HepG2 (cell line): Measurements from ENCODE around the gene PAPOLA. TPM values are rescaled to one million over a fixed set of nuclear protein-coding genes. Genes with fewer than 3 reads are reported as not detected.

Experiments
- ATAC-seq: fragments of 200-7000 bp; cut with Tn5 transposase; 3 replicates; pipeline ENCODE4 v1.9.1; 2020; ENCODE audit warnings: mild to moderate bottlenecking, moderate library complexity
- BruUV-seq: library from RNA; stranded (reverse); fragments of 400-500 nt; replicated peaks from 2 replicates; lab custom pipeline; 2021; lab: Mats Ljungman, UMichigan
- CTCF ChIA-PET: fragments of 300-600 bp; formaldehyde crosslinking; extraction: SDS; loops from one replicate; lab custom pipeline; 2021; ENCODE audit warnings: low total read pairs, inconsistent platforms, low intra/inter-chr PET ratio; lab: Yijun Ruan, JAX
- POLR2A ChIA-PET: fragments of 350-600 bp; sonication (Branson Sonifier 250); formaldehyde crosslinking; loops from one replicate; lab custom pipeline; 2020; ENCODE audit warnings: antibody characterized with exemption, inconsistent platforms; lab: Yijun Ruan, JAX
- DNase-seq: peaks from one replicate; pipeline ENCODE4 v3.0.0-alpha.2; 2015; ENCODE audit warnings: low spot score
- FAIRE-seq: peaks from 3 replicates; lab custom pipeline; 2011; peaks lifted over from hg19 to GRCh38; lab: Jason Lieb, UNC
- H2AFZ ChIP-seq: one replicate; pipeline ENCODE4 v1.6.1; 2011; ENCODE audit warnings: low read length, inconsistent platforms
- H3K27ac ChIP-seq: fragments of 300-600 bp; 3 replicates; pipeline ENCODE4 v1.8.0; 2011; ENCODE audit warnings: mixed run types, mild to moderate bottlenecking, mixed read lengths, low read length, inconsistent platforms; ENCODE audit not compliant: insufficient read depth; ENCODE audit errors: extremely low read length
- H3K27me3 ChIP-seq, 2 experiments: fragments of 200-600 bp in 1 of 2; 2 replicates in 1 of 2; 3 replicates in 1 of 2; pipeline versions ENCODE4 v1.6.0 to v1.8.0; 2011; ENCODE audit warnings: low read length in 2 of 2, mild to moderate bottlenecking in 2 of 2, moderate library complexity in 2 of 2, inconsistent platforms in 1 of 2; ENCODE audit not compliant: insufficient read depth in 2 of 2, control insufficient read depth in 1 of 2
- H3K36me3 ChIP-seq, 2 experiments: fragments of 200-600 bp in 1 of 2; replicated peaks in 1 of 2; 2 replicates in 1 of 2; 3 replicates in 1 of 2; pipeline versions ENCODE4 v1.5.1 to v1.8.0; 2011; ENCODE audit warnings: low read length in 2 of 2, inconsistent platforms in 1 of 2; ENCODE audit not compliant: insufficient read depth in 2 of 2, control insufficient read depth in 1 of 2
- H3K4me1 ChIP-seq: 2 replicates; pipeline ENCODE4 v1.5.1; 2012; ENCODE audit warnings: low read length, inconsistent platforms; ENCODE audit not compliant: insufficient read depth
- H3K4me2 ChIP-seq: 2 replicates; pipeline ENCODE4 v1.6.0; 2011; ENCODE audit warnings: low read depth, low read length, inconsistent platforms
- H3K4me3 ChIP-seq, 3 experiments: fragments of 200-600 bp in 1 of 3; sonication (generic), shearing (Covaris generic) in 1 of 3; replicated peaks in 1 of 3; 2 replicates each; pipeline ENCODE4 v1.5.1; 2011 to 2016; ENCODE audit warnings: low read length in 3 of 3, inconsistent platforms in 2 of 3, low read depth in 2 of 3, mild to moderate bottlenecking in 2 of 3, control low read depth in 1 of 3, mixed read lengths in 1 of 3; ENCODE audit not compliant: insufficient read depth in 1 of 3
- H3K79me2 ChIP-seq: one replicate; pipeline ENCODE4 v1.6.1; 2011; ENCODE audit warnings: low read length, inconsistent platforms; ENCODE audit not compliant: insufficient read depth
- H3K9ac ChIP-seq: 2 replicates; pipeline ENCODE4 v1.6.0; 2011; ENCODE audit warnings: mild to moderate bottlenecking, low read depth, low read length, inconsistent platforms; ENCODE audit not compliant: insufficient read depth
- H3K9me3 ChIP-seq: 2 replicates; pipeline ENCODE4 v1.5.1; 2012; ENCODE audit warnings: mild to moderate bottlenecking, low read length
- H4K20me1 ChIP-seq: 2 replicates; pipeline ENCODE4 v1.6.0; 2011; ENCODE audit warnings: inconsistent platforms, mild to moderate bottlenecking, low read length, moderate library complexity; ENCODE audit not compliant: insufficient read depth
- DNMT1 ChIP-seq: sonication (generic); formaldehyde crosslinking; IDR thresholded peaks from 2 replicates; pipeline ENCODE4 v1.5.1; 2020; ENCODE audit warnings: mild to moderate bottlenecking, missing genetic modification reagents
- GABPA ChIP-seq, 2 experiments: IDR thresholded peaks; 2 replicates each; pipeline ENCODE4 v1.6.1; 2011 to 2016; ENCODE audit warnings: low read depth in 2 of 2, low read length in 1 of 2, missing biosample characterization in 1 of 2, missing genetic modification characterization in 1 of 2
- GPBP1L1 ChIP-seq: sonication (generic); formaldehyde crosslinking; IDR thresholded peaks from 2 replicates; pipeline ENCODE4 v1.5.0; 2020; ENCODE audit warnings: mild to moderate bottlenecking, missing genetic modification reagents
- KDM5A ChIP-seq: fragments of 200-600 bp; sonication (generic); IDR thresholded peaks from 2 replicates; pipeline ENCODE4 v1.7.0; 2018; ENCODE audit warnings: antibody characterized with exemption, mild to moderate bottlenecking, low read length, borderline replicate concordance
- MIER3 ChIP-seq: IDR thresholded peaks from 2 replicates; pipeline ENCODE4 v1.6.1; 2016; ENCODE audit warnings: missing compliant biosample characterization, borderline replicate concordance
- NFIC ChIP-seq: IDR thresholded peaks from 2 replicates; pipeline ENCODE4 v1.6.1; 2012; ENCODE audit warnings: mild to moderate bottlenecking, low read length, inconsistent platforms
- SETDB1 ChIP-seq: sonication (generic); formaldehyde crosslinking; IDR thresholded peaks from 2 replicates; pipeline ENCODE4 v1.5.1; 2020; ENCODE audit warnings: missing genetic modification reagents, mild to moderate bottlenecking, borderline replicate concordance
- SRSF9 ChIP-seq: fragments of 200-400 bp; formaldehyde crosslinking; IDR thresholded peaks from 2 replicates; pipeline ENCODE4 v1.6.1; 2018; ENCODE audit warnings: borderline replicate concordance, mild to moderate bottlenecking, low read depth, low read length; ENCODE audit not compliant: insufficient read depth, poor library complexity, severe bottlenecking
- TARDBP ChIP-seq: sonication (generic); formaldehyde crosslinking; IDR thresholded peaks from 2 replicates; pipeline ENCODE4 v1.8.0; 2022; ENCODE audit warnings: mild to moderate bottlenecking, missing genetic modification reagents
- ZNF24 ChIP-seq: fragments of 450-650 bp; IDR thresholded peaks from 2 replicates; pipeline ENCODE4 v1.6.1; 2017; ENCODE audit warnings: antibody characterized with exemption, mild to moderate bottlenecking
- ZNF329 ChIP-seq: sonication (generic); formaldehyde crosslinking; IDR thresholded peaks from 2 replicates; pipeline ENCODE4 v1.9.0; 2021; ENCODE audit warnings: low read depth, mild to moderate bottlenecking, missing genetic modification reagents
- ZNF512B ChIP-seq: sonication (generic); formaldehyde crosslinking; IDR thresholded peaks from 2 replicates; pipeline ENCODE4 v1.5.1; 2020; ENCODE audit warnings: missing genetic modification reagents, mild to moderate bottlenecking, borderline replicate concordance
- ZNF879 ChIP-seq: sonication (generic); formaldehyde crosslinking; IDR thresholded peaks from 2 replicates; pipeline ENCODE4 v1.8.1; 2023; ENCODE audit warnings: missing genetic modification reagents
- ZXDC ChIP-seq: sonication (generic); formaldehyde crosslinking; IDR thresholded peaks from 2 replicates; pipeline ENCODE4 v1.5.0; 2020; ENCODE audit warnings: mild to moderate bottlenecking, missing genetic modification reagents
- WGBS: methylation state at CpG from one replicate; pipeline ENCODE4 v1.1.6; 2017; ENCODE audit warnings: low lambda C conversion rate; 5-methylcytosine and 5-hydroxymethylcytosine counted together
- in situ Hi-C: cut with HindIII; loops from 2 replicates; pipeline ENCODE4 v1.10.0; 2017; ENCODE audit warnings: low pct_unique_long_range_greater_than_20kb; ENCODE audit not compliant: extremely low pct_ligation_motif_present
- intact Hi-C: fragments of 100-400 bp; cut with micrococcal nuclease; formaldehyde crosslinking; loops from one replicate; pipeline ENCODE4 v1.10.0; 2022; ENCODE audit not compliant: unreplicated experiment
- polyA plus RNA-seq, 8 experiments: library from polyadenylated mRNA; depleted of rRNA in 3 of 8; stranded (reverse) in 7 of 8; unstranded in 1 of 8; fragments of >200 nt; fragmentation: Illumina TruSeq in 4 of 8; extraction: Trizol in 4 of 8; gene quantifications; 2 replicates each; pipeline versions ENCODE4 v1.2.1 to v1.2.3, GENCODE V29; 2011 to 2016; ENCODE audit warnings: low read depth in 4 of 8, missing spikeins in 1 of 8, mixed read lengths in 1 of 8; ENCODE audit not compliant: insufficient read depth in 1 of 8
- total RNA-seq, 5 experiments: library from RNA; depleted of rRNA; stranded (reverse); fragments of >200 nt; fragmentation: Illumina TruSeq; extraction: Trizol; gene quantifications; 2 replicates each; pipeline ENCODE4 v1.2.3, GENCODE V29; 2016; ENCODE audit warnings: low read depth in 1 of 5

PAPOLA gene
- total and polyA plus RNA-seq, 2 of the 13 experiments (the other 11 are each of a cell fraction or from before 2014, with no cell fraction given) = 103 to 151 TPM

- peaks cover 51% of the 10 kb centered on the region for H3K79me2 ChIP-seq
- intact Hi-C loops (loop anchor here (5.0 kb wide), 2 partner anchors 39 to 139 kb away; partner anchors contain the start of genes ATG2B and GSKIP), in situ Hi-C loops (no loop called here)
- CTCF ChIA-PET = no interaction called here
- peaks cover 53% of the 10 kb centered on the region for H3K4me1 ChIP-seq
- H3K27ac ChIP-seq = peak overlapping the region; percentile 89
- H3K4me2 ChIP-seq = peak overlapping the region; percentile 96
- POLR2A ChIA-PET = interaction anchor here (0.6 to 1.2 kb wide), 4 partner anchors 12 to 52 kb away, joined by 3 to 6 read pairs (median 4); no protein-coding TSS in a partner anchor
- peak overlapping the region; percentile 9 for H2AFZ ChIP-seq
- WGBS = 8% methylated on average over 15 of the region's 15 CpGs
- no peaks in the 10 kb centered on the region; a peak in 1 of 5 replicates for H3K36me3 ChIP-seq
- H3K9me3 ChIP-seq = no peaks in the 10 kb centered on the region
- no peak for TF ChIP-seq ZXDC (CRISPR knock-in tag)
- TF ChIP-seq TARDBP (CRISPR knock-in tag) = no peak
- TF ChIP-seq KDM5A = peak; percentile 36; the same call in 1 of the 2 replicates
- TF ChIP-seq GPBP1L1 (CRISPR knock-in tag) = no peak
- TF ChIP-seq SETDB1 (CRISPR knock-in tag) = no peak
- no peak for TF ChIP-seq ZNF329 (CRISPR knock-in tag)
- peak; percentile 78 for TF ChIP-seq ZNF24
- TF ChIP-seq DNMT1 (CRISPR knock-in tag) = no peak
- no peak for TF ChIP-seq SRSF9
- TF ChIP-seq GABPA (IDR thresholded peaks at IDR 0.05; ENCODE audit: low read depth, low read length) = no peak
- TF ChIP-seq GABPA (CRISPR knock-in tag; IDR thresholded peaks at IDR 0.05; ENCODE audit: low read depth) = no peak
- TF ChIP-seq MIER3 (CRISPR knock-in tag) = no peak
- TF ChIP-seq ZNF512B (CRISPR knock-in tag) = no peak
- TF ChIP-seq NFIC = 0 out of 2 replicates have a peak, but pooled peaks have one; percentile 6
- 0 out of 2 replicates have a peak, but pooled peaks have one; percentile 20 for TF ChIP-seq ZNF879 (CRISPR knock-in tag)
- peaks cover 35% of the 10 kb centered on the region for H4K20me1 ChIP-seq
- no TSS peak for BruUV-seq
- H3K4me3 ChIP-seq = peak overlapping the region; percentile 86 to 90 (median 89)
- ATAC-seq (no peak), FAIRE-seq (peak; percentile 34), DNase-seq (no peak)
- H3K9ac ChIP-seq = peak overlapping the region; percentile 95
- no peaks in the 10 kb centered on the region; a peak in 1 of 5 replicates for H3K27me3 ChIP-seq
Observed at GRCh38 chr14:96501217-96501739, 904 bp upstream of the PAPOLA start.
